GM12878 (cell line): ENCODE data around the gene SLC11A1.

ENCODE experiments used
- BCL11A ChIP-seq: IDR thresholded peaks from 2 replicates; pipeline ENCODE4 v1.6.1; 2011; ENCODE audit warnings: low read depth, low read length
- CHD1 ChIP-seq: IDR thresholded peaks from 2 replicates; pipeline ENCODE4 v1.6.1; 2012; ENCODE audit warnings: low read depth, low read length, improper control_type of control experiment
- CHD2 ChIP-seq: IDR thresholded peaks from 2 replicates; pipeline ENCODE4 v1.6.1; 2011; ENCODE audit warnings: low read depth, low read length, improper control_type of control experiment, borderline replicate concordance
- EP300 ChIP-seq, 2 experiments: fragments of 150-350 bp in 1 of 2; IDR thresholded peaks; 2 replicates each; pipeline ENCODE4 v1.6.1; 2011 to 2012; ENCODE audit warnings: low read depth in 2 of 2, low read length in 2 of 2, borderline replicate concordance in 1 of 2, improper control_type of control experiment in 1 of 2, inconsistent platforms in 1 of 2; ENCODE audit not compliant: control insufficient read depth in 1 of 2
- EZH2 ChIP-seq: IDR thresholded peaks from 2 replicates; pipeline ENCODE4 v1.6.1; 2012; ENCODE audit warnings: low read depth, mild to moderate bottlenecking, control low read depth, inconsistent platforms, low read length, borderline replicate concordance; ENCODE audit not compliant: control insufficient read depth
- IRF3 ChIP-seq: fragments of 450-650 bp; IDR thresholded peaks from 2 replicates; pipeline ENCODE4 v1.6.1; 2014; ENCODE audit warnings: mild to moderate bottlenecking
- IRF5 ChIP-seq: fragments of 450-650 bp; IDR thresholded peaks from 2 replicates; pipeline ENCODE4 v1.6.1; 2017; ENCODE audit warnings: borderline replicate concordance
- POLR2A ChIP-seq: IDR thresholded peaks from 2 replicates; pipeline ENCODE4 v1.6.1; 2011; ENCODE audit warnings: low read depth, mild to moderate bottlenecking, low read length
- RFX5 ChIP-seq: IDR thresholded peaks from 2 replicates; pipeline ENCODE4 v1.6.1; 2011; ENCODE audit warnings: low read depth, low read length, improper control_type of control experiment
- SMC3 ChIP-seq: IDR thresholded peaks from 2 replicates; pipeline ENCODE4 v1.6.1; 2011; ENCODE audit warnings: low read length, improper control_type of control experiment, borderline replicate concordance
- SRF ChIP-seq, 2 experiments: IDR thresholded peaks; 2 replicates each; pipeline ENCODE4 v1.6.1; 2011; ENCODE audit warnings: low read depth in 2 of 2, low read length in 2 of 2, mild to moderate bottlenecking in 1 of 2, moderate library complexity in 1 of 2
- TBL1XR1 ChIP-seq: IDR thresholded peaks from 2 replicates; pipeline ENCODE4 v1.6.1; 2012; ENCODE audit warnings: low read depth, low read length, improper control_type of control experiment
- ZNF274 ChIP-seq: IDR thresholded peaks from one replicate; pipeline ENCODE4 v1.8.0; 2011; ENCODE audit not compliant: insufficient read length, insufficient read depth
- TF ChIP-seq, protein P1 (sequence below), 3 experiments: IDR thresholded peaks in 2 of 3; conservative IDR thresholded peaks in 1 of 3; 2 replicates each; pipeline ENCODE4 v1.5.1; 2011; ENCODE audit warnings: low read depth in 3 of 3, low read length in 3 of 3, mild to moderate bottlenecking in 3 of 3, control low read depth in 2 of 3, moderate library complexity in 2 of 3, inconsistent platforms in 1 of 3, mixed read lengths in 1 of 3; ENCODE audit not compliant: control insufficient read depth in 2 of 3, insufficient read depth in 1 of 3; ENCODE audit errors: extremely low read depth in 1 of 3

DNA sequence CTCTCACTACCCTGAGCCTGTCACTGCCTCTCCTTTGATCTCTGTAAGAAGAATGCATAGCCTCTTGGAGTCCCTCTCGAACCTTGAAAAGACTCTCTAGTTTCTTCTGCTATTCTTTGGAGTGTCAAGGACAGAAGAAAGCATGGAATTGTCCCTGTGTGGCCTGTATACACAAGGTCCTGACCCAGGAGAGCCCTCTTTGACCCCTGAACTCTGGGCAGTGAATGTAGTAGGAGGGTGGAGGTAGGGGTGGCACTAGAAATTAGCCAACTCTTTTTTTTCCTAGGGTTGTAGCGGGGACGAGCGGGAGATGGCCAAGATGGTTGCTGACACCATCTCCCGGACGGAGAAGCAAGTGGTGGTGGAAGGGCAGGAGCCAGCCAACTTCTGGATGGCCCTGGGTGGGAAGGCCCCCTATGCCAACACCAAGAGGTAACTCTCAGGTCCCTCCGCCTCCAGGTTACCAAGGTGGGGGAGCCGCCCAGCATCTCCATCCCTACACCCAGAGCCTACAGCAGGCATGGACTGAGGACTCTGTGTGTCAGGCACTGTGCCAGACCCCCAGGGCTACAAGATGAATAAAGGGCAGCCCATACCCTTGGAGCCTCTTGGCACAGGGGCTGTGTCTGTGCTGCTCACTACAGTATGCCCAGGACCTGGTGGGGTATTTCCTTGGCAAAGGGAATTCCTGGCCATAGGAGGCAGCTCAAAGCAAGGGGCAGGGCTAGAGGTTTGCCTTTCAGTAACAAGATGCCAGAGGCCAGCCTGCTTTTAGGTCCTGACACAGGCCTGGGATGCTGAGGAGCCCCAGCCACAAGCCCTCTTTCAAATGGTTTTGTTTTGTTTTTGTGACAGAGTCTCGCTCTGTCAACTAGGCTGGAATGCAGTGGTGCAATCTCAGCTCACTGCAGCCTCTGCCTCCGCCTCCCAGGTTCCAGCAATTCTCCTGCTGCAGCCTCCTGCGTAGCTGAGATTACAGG lies 53.2 kb downstream of the SLC11A1 start:
- TF ChIP-seq IRF5 (no peak), TBL1XR1 (no peak), POLR2A (no peak), CHD2 (no peak), CHD1 (no peak), ZNF274 (no peak), RFX5 (no peak), EP300 (IDR thresholded peaks at IDR 0.05; ENCODE audit: borderline replicate concordance in 1 of 2, control insufficient read depth in 1 of 2, low read depth in 2 of 2, low read length in 2 of 2) (no peak), SRF (IDR thresholded peaks at IDR 0.05; ENCODE audit: low read depth in 2 of 2, low read length in 2 of 2) (no peak), BCL11A (no peak), SMC3 (no peak), IRF3 (no peak), EZH2 (no peak)
- TF ChIP-seq, protein P1, sequence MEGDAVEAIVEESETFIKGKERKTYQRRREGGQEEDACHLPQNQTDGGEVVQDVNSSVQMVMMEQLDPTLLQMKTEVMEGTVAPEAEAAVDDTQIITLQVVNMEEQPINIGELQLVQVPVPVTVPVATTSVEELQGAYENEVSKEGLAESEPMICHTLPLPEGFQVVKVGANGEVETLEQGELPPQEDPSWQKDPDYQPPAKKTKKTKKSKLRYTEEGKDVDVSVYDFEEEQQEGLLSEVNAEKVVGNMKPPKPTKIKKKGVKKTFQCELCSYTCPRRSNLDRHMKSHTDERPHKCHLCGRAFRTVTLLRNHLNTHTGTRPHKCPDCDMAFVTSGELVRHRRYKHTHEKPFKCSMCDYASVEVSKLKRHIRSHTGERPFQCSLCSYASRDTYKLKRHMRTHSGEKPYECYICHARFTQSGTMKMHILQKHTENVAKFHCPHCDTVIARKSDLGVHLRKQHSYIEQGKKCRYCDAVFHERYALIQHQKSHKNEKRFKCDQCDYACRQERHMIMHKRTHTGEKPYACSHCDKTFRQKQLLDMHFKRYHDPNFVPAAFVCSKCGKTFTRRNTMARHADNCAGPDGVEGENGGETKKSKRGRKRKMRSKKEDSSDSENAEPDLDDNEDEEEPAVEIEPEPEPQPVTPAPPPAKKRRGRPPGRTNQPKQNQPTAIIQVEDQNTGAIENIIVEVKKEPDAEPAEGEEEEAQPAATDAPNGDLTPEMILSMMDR (IDR thresholded peaks at IDR 0.05 in 2 of 3, conservative IDR thresholded peaks at IDR 0.05 in 1 of 3; ENCODE audit: control insufficient read depth in 2 of 3, extremely low read depth in 1 of 3, insufficient read depth in 1 of 3, low read depth in 3 of 3, low read length in 3 of 3) = no peak
